HAP-1 (cell line): ENCODE results near the gene FRMD4A.

Experiments used
- DNase-seq, 2 experiments: peaks; one replicate each; pipeline ENCODE4 v3.0.0-alpha.2; 2016 to 2020; ENCODE audit warnings: low spot score in 2 of 2
- H3K27me3 ChIP-seq: fragments of 250-450 bp; sonication (Bioruptor Pico); 2 replicates; pipeline ENCODE4 v1.5.1; 2020; ENCODE audit warnings: low read depth, mild to moderate bottlenecking, moderate library complexity
- H3K36me3 ChIP-seq: fragments of 250-450 bp; sonication (Bioruptor Pico); replicated peaks from 2 replicates; pipeline ENCODE4 v1.5.1; 2020; ENCODE audit warnings: mild to moderate bottlenecking
- H3K4me1 ChIP-seq: fragments of 250-450 bp; sonication (Bioruptor Pico); 2 replicates; pipeline ENCODE4 v1.5.1; 2020; ENCODE audit warnings: mild to moderate bottlenecking
- H3K4me3 ChIP-seq: fragments of 250-450 bp; sonication (Bioruptor Pico); 2 replicates; pipeline ENCODE4 v1.5.1; 2020; ENCODE audit warnings: mild to moderate bottlenecking, moderate library complexity
- H3K9me3 ChIP-seq: fragments of 250-450 bp; sonication (Bioruptor Pico); 2 replicates; pipeline ENCODE4 v1.5.1; 2020; ENCODE audit warnings: mild to moderate bottlenecking, moderate library complexity
- in situ Hi-C: fragments of 300-500 bp; cut with MboI; formaldehyde crosslinking; loops from 3 replicates; pipeline ENCODE4 v1.14.3; 2020; ENCODE audit warnings: low sequenced_read_pairs, inconsistent platforms, mixed read lengths

The FRMD4A gene

GRCh38 chr10:13945390-13946208, 385.1 kb downstream of the FRMD4A start:
- in situ Hi-C loops, result no loop called here
- Histone ChIP-seq H3K9me3 (no peaks in the 10 kb centered on the region), H3K4me1 (no peaks in the 10 kb centered on the region), H3K36me3 (no peaks in the 10 kb centered on the region), H3K4me3 (no peak overlapping the region), H3K27me3 (no peaks in the 10 kb centered on the region)
- no peak for DNase-seq

GRCh38 chr10:13944823-13945222, 385.9 kb downstream of the FRMD4A start:
- H3K27me3 ChIP-seq, result no peaks in the 10 kb centered on the region
- H3K36me3 ChIP-seq, result no peaks in the 10 kb centered on the region
- no peaks in the 10 kb centered on the region for H3K4me1 ChIP-seq
- in situ Hi-C loops, result no loop called here
- no peak for DNase-seq
- H3K9me3 ChIP-seq, result no peaks in the 10 kb centered on the region
- H3K4me3 ChIP-seq, result no peak overlapping the region

GRCh38 chr10:13943735-13944398, 386.9 kb downstream of the FRMD4A start:
- Histone ChIP-seq H3K4me1 (no peaks in the 10 kb centered on the region), H3K36me3 (no peaks in the 10 kb centered on the region), H3K4me3 (no peak overlapping the region), H3K27me3 (no peaks in the 10 kb centered on the region), H3K9me3 (no peaks in the 10 kb centered on the region)
- in situ Hi-C loops, result no loop called here
- no peak for DNase-seq

- Histone ChIP-seq H3K36me3 (no peaks in the 10 kb centered on the region), H3K27me3 (no peaks in the 10 kb centered on the region; the same call in 1 of the 2 replicates), H3K9me3 (no peaks in the 10 kb centered on the region), H3K4me1 (no peaks in the 10 kb centered on the region), H3K4me3 (no peak overlapping the region)
- in situ Hi-C loops, result no loop called here
- DNase-seq, result no peak
These were observed 388.7 kb downstream of the FRMD4A start for GRCh38 chr10:13942035-13942434.

- in situ Hi-C loops, result no loop called here
- no peak for DNase-seq
- H3K36me3 ChIP-seq, result no peaks in the 10 kb centered on the region
These were observed 391.3 kb downstream of the FRMD4A start for GRCh38 chr10:13939391-13939790.

GRCh38 chr10:13938950-13939349, 391.8 kb downstream of the FRMD4A start:
- H3K4me3 ChIP-seq, result no peak overlapping the region
- H3K4me1 ChIP-seq, result no peaks in the 10 kb centered on the region
- no peaks in the 10 kb centered on the region for H3K9me3 ChIP-seq
- DNase-seq, result no peak
- in situ Hi-C loops, result no loop called here
- H3K27me3 ChIP-seq, result no peaks in the 10 kb centered on the region; the same call in 1 of the 2 replicates
- H3K36me3 ChIP-seq, result no peaks in the 10 kb centered on the region

More at GRCh38 chr10:13939391-13939790, 391.3 kb downstream of the FRMD4A start:
- Histone ChIP-seq H3K9me3 (no peaks in the 10 kb centered on the region), H3K4me3 (no peak overlapping the region), H3K27me3 (no peaks in the 10 kb centered on the region; the same call in 1 of the 2 replicates), H3K4me1 (no peaks in the 10 kb centered on the region)

- H3K27me3 ChIP-seq, result no peaks in the 10 kb centered on the region; the same call in 1 of the 2 replicates
- DNase-seq, result no peak
- H3K9me3 ChIP-seq, result no peaks in the 10 kb centered on the region
- in situ Hi-C loops, result no loop called here
- no peaks in the 10 kb centered on the region for H3K36me3 ChIP-seq
- H3K4me3 ChIP-seq, result no peak overlapping the region
- H3K4me1 ChIP-seq, result no peaks in the 10 kb centered on the region
These were observed 393.9 kb downstream of the FRMD4A start for GRCh38 chr10:13936826-13937225.

- no peaks in the 10 kb centered on the region for H3K9me3 ChIP-seq
- in situ Hi-C loops, result no loop called here
These were observed 400.6 kb downstream of the FRMD4A start for GRCh38 chr10:13930120-13930519.

GRCh38 chr10:13928451-13928850, 402.3 kb downstream of the FRMD4A start:
- H3K9me3 ChIP-seq, result no peaks in the 10 kb centered on the region
- no peak overlapping the region for H3K4me3 ChIP-seq
- H3K4me1 ChIP-seq, result no peaks in the 10 kb centered on the region
- in situ Hi-C loops, result no loop called here
- no peak for DNase-seq
- no peaks in the 10 kb centered on the region for H3K27me3 ChIP-seq
- H3K36me3 ChIP-seq, result no peaks in the 10 kb centered on the region

More at GRCh38 chr10:13930120-13930519, 400.6 kb downstream of the FRMD4A start:
- H3K4me3 ChIP-seq, result no peak overlapping the region
- H3K36me3 ChIP-seq, result no peaks in the 10 kb centered on the region
- H3K27me3 ChIP-seq, result no peaks in the 10 kb centered on the region
- DNase-seq, result no peak
- no peaks in the 10 kb centered on the region for H3K4me1 ChIP-seq

GRCh38 chr10:13925971-13926780, 404.5 kb downstream of the FRMD4A start:
- H3K36me3 ChIP-seq, result no peaks in the 10 kb centered on the region
- in situ Hi-C loops, result no loop called here
- H3K9me3 ChIP-seq, result no peaks in the 10 kb centered on the region
- no peaks in the 10 kb centered on the region for H3K4me1 ChIP-seq
- no peak for DNase-seq
- H3K4me3 ChIP-seq, result no peak overlapping the region
- H3K27me3 ChIP-seq, result no peaks in the 10 kb centered on the region

- DNase-seq, result no peak
- no peaks in the 10 kb centered on the region for H3K9me3 ChIP-seq
- H3K27me3 ChIP-seq, result no peaks in the 10 kb centered on the region
- in situ Hi-C loops, result no loop called here
- H3K36me3 ChIP-seq, result no peaks in the 10 kb centered on the region
- no peak overlapping the region for H3K4me3 ChIP-seq
- no peaks in the 10 kb centered on the region for H3K4me1 ChIP-seq
These were observed 406.5 kb downstream of the FRMD4A start for GRCh38 chr10:13924040-13924725.

- in situ Hi-C loops, result no loop called here
- H3K4me3 ChIP-seq, result no peak overlapping the region
- DNase-seq, result no peak
- no peaks in the 10 kb centered on the region for H3K36me3 ChIP-seq
- no peaks in the 10 kb centered on the region for H3K4me1 ChIP-seq
- no peaks in the 10 kb centered on the region for H3K27me3 ChIP-seq
- H3K9me3 ChIP-seq, result no peaks in the 10 kb centered on the region
These were observed 408.1 kb downstream of the FRMD4A start for GRCh38 chr10:13922586-13922985.

- in situ Hi-C loops, result no loop called here
- H3K4me3 ChIP-seq, result no peak overlapping the region
- DNase-seq, result no peak
- H3K9me3 ChIP-seq, result no peaks in the 10 kb centered on the region
- H3K27me3 ChIP-seq, result no peaks in the 10 kb centered on the region
- no peaks in the 10 kb centered on the region for H3K4me1 ChIP-seq
- no peaks in the 10 kb centered on the region for H3K36me3 ChIP-seq
These were observed 408.8 kb downstream of the FRMD4A start for GRCh38 chr10:13921941-13922340.
